Measurements from ENCODE around the gene DNTTIP2. TPM values are rescaled to one million over a fixed set of nuclear protein-coding genes. Genes with fewer than 3 reads are reported as not detected.
A peak's percentile ranks its signal among the peaks of the same experiment; 100 is the strongest.

Gene DNTTIP2
- total and polyA plus RNA-seq, 2 donors (not counting 3 experiments of a cell fraction or from before 2014, with no cell fraction given) = 8.0 to 53.7 TPM

DNA sequence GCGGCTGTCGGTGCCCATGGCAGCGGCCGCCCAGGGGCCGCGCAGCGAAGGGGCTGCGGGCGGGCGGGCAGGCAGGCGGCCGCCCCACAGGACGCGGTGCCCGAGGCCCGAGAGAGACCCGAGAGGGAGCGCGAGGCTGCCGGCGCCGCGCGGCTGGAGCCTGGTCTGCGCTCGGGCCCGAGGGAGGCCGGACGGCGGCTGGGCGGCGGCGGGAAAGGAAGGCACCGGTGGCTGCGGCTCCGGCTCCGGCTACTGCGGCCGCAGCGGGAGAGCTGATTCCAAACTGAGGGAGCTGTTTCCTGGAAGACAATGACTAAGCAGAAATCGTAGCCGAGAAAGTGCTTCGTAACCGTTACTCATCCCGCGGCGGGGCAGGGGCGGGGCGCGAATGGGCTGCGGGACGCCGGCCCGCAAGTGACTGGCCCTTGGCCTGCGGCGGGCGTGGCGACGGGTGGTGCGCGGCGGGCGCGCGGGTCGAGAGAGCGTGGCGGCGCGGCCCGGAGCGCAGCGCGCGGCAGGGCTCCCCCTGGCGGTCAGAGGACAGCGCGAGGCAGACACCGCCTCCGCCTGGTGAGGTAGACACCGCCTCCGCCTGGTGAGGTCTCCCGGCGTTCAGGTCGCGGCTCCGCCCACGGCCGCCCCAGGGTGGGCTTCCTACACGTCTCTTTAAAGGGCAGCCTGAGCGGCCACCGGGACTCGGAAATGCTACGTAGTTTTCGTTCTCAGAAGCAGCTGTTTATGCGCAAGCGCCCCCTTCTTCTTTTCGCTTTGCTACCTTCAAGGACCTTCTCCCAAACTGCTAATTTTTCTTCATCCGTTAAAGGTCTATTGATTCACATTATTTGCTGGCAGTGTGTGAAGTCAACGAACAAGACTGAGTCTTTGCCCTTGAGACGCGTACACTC lies 30.4 kb upstream of the DNTTIP2 start, which contains the start of gene GCLM:
GCLM (minus strand) TSS at position 285 of the 905 bp plus-strand sequence; CDS start at position 18, 267 bp downstream.
- H3K9me3 ChIP-seq (replicated peaks; ENCODE audit: control insufficient read depth, insufficient read depth, low read length) = no peaks in the 10 kb centered on the region
- DNase-seq (ENCODE audit: low read depth, low spot score) (peak; percentile 97), FAIRE-seq (peak; percentile 64)
- H3K9ac ChIP-seq (replicated peaks; ENCODE audit: extremely low read depth, insufficient read depth, low read length) = peak within 1 kb of the TSS; percentile 76
- intact Hi-C loops (cut with micrococcal nuclease) (loop anchor here (1.0 to 10.0 kb wide), 5 partner anchors 29 to 564 kb away; partner anchors contain the start of genes ABCD3, ARHGAP29 and DR1), dilution Hi-C loops (cut with MboI; ENCODE audit: extremely low pct_ligation_motif_present, low sequenced_read_pairs) (no loop called here)
- no peaks in the 10 kb centered on the region for H3K36me3 ChIP-seq (ENCODE audit: control insufficient read depth in 2 of 2, extremely low read depth in 1 of 2, insufficient read depth in 2 of 2, low read length in 2 of 2)
- no peaks in the 10 kb centered on the region for H3K9me1 ChIP-seq (replicated peaks; ENCODE audit: control insufficient read depth, extremely low read depth, insufficient read depth, low read length)
- H3K79me2 ChIP-seq (ENCODE audit: control insufficient read depth, insufficient read depth, low read length) = peaks cover 45% of the 10 kb centered on the region
- peaks cover 39% of the 10 kb centered on the region for H3K4me1 ChIP-seq (ENCODE audit: control insufficient read depth, extremely low read depth, insufficient read depth, low read length)
- H3K4me3 ChIP-seq (replicated peaks in 1 of 3; ENCODE audit: insufficient read depth in 1 of 3, low read depth in 1 of 3, low read length in 3 of 3) = peak within 1 kb of the TSS; percentile 70 to 90 (median 82)
- H4K20me1 ChIP-seq (replicated peaks; ENCODE audit: control insufficient read depth, extremely low read depth, insufficient read depth, low read length) = peaks cover 5% of the 10 kb centered on the region
- ChIA-PET POLR2A (interaction anchor here (1.1 kb wide), 1 partner anchor 129 kb away, joined by 4 read pairs; no protein-coding TSS in a partner anchor), CTCF (interaction anchor here (0.6 to 2.2 kb wide), 27 partner anchors 9 to 605 kb away, joined by 3 to 24 read pairs (median 3); partner anchors contain the start of gene DNTTIP2)
- TF ChIP-seq EZH2 (IDR thresholded peaks at IDR 0.05; ENCODE audit: borderline replicate concordance, low read depth, low read length, severe bottlenecking) = no peak
- TF ChIP-seq JUN (IDR thresholded peaks at IDR 0.05; ENCODE audit: borderline replicate concordance, insufficient read depth, insufficient read length, low read depth) = no peak
- no peak for TF ChIP-seq MYC (IDR thresholded peaks at IDR 0.05; ENCODE audit: low read depth, low read length)
- no peak for TF ChIP-seq GATA2 (IDR thresholded peaks at IDR 0.05; ENCODE audit: insufficient read depth, insufficient read length, low read depth, low read length)
- TF ChIP-seq, protein P1, sequence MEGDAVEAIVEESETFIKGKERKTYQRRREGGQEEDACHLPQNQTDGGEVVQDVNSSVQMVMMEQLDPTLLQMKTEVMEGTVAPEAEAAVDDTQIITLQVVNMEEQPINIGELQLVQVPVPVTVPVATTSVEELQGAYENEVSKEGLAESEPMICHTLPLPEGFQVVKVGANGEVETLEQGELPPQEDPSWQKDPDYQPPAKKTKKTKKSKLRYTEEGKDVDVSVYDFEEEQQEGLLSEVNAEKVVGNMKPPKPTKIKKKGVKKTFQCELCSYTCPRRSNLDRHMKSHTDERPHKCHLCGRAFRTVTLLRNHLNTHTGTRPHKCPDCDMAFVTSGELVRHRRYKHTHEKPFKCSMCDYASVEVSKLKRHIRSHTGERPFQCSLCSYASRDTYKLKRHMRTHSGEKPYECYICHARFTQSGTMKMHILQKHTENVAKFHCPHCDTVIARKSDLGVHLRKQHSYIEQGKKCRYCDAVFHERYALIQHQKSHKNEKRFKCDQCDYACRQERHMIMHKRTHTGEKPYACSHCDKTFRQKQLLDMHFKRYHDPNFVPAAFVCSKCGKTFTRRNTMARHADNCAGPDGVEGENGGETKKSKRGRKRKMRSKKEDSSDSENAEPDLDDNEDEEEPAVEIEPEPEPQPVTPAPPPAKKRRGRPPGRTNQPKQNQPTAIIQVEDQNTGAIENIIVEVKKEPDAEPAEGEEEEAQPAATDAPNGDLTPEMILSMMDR (IDR thresholded peaks at IDR 0.05; ENCODE audit: extremely low read depth in 1 of 2, insufficient read depth in 1 of 2, low read depth in 1 of 2, low read length in 2 of 2) = peak; percentile 86 to 99
- peak; percentile 63 for TF ChIP-seq FOS (IDR thresholded peaks at IDR 0.05; ENCODE audit: borderline replicate concordance, insufficient read depth, low read length)
- peak; percentile 91 for TF ChIP-seq POLR2AphosphoS5 (IDR thresholded peaks at IDR 0.05; ENCODE audit: insufficient read depth, low read depth, low read length)
- peak; percentile 63 for TF ChIP-seq POLR2A (IDR thresholded peaks at IDR 0.05; ENCODE audit: low read depth, low read length)
- TF ChIP-seq, protein P2, sequence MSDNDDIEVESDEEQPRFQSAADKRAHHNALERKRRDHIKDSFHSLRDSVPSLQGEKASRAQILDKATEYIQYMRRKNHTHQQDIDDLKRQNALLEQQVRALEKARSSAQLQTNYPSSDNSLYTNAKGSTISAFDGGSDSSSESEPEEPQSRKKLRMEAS (IDR thresholded peaks at IDR 0.05; ENCODE audit: insufficient read depth, insufficient read length) = peak; percentile 47
- BruUV-seq (replicated peaks) = no TSS peak
- peak within 1 kb of the TSS; percentile 69 for H3K27ac ChIP-seq (ENCODE audit: insufficient read depth, low read depth, low read length)
- peak within 1 kb of the TSS; percentile 76 for H2AFZ ChIP-seq (ENCODE audit: low read depth, low read length)
- peak within 1 kb of the TSS; percentile 96 for H3K4me2 ChIP-seq (ENCODE audit: insufficient read depth, low read length)
- no peaks in the 10 kb centered on the region for H3K27me3 ChIP-seq (ENCODE audit: control insufficient read depth in 2 of 2, insufficient read depth in 2 of 2, low read length in 2 of 2)
